Measurements from ENCODE around the gene PXDN. TPM values are rescaled to one million over a fixed set of nuclear protein-coding genes. Genes with fewer than 3 reads are reported as not detected.

Gene PXDN
- total and polyA plus RNA-seq, 10 of the 15 experiments (the other 5 are each of a cell fraction or from before 2014, with no cell fraction given) = 0.12 to 0.69 (median 0.23) TPM; not detected in 5

DNA sequence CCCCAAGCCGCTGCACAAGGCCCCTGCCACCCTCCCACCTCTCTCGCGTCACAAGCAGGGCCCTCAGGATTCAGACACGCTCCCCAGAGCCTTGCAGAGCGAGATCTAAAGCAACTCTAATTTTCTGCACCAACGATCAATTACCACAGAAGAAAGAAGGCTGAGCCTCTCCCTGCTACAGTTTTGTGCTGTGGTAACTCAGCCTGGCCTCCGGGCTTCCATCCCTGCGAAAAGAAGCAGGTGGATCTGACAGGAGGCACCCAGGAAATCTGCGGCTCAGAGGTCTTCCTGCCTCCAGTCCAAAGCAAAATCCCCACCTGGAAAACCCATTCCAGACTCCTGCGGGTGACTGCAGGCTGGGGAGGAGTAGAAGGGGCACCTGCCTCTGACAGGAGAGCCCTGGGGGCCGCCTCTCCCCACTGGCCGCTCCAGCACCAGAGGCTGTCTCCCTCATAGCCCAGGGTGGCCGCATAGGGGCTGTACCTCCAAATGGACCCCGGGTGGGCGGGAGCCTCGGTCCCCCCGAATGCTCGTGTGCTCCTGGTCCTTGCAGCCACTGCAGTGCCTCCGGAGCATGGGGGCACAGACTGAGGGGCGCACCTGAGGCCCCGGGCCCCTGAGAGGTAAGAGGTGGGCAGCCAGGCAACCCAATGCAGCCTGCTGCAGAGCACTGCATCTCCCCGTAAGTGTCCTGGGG, 31.0 kb downstream of the PXDN start:
- ChIA-PET SMC1A (ENCODE audit: uncharacterized antibody, unreplicated experiment) (no interaction called here), CTCF (no interaction called here), RAD21 (ENCODE audit: unreplicated experiment) (no interaction called here), POLR2A (no interaction called here)
- H3K27ac ChIP-seq (ENCODE audit: control insufficient read depth, insufficient read depth) = no peak overlapping the region
- BruUV-seq (replicated peaks) = no TSS peak
- ATAC-seq = no peak
- H2AFZ ChIP-seq (ENCODE audit: control insufficient read depth, low read depth, low read length) = no peak overlapping the region
- DNase-seq (ENCODE audit: low read depth, low spot score) = no peak
- no peaks in the 10 kb centered on the region for H3K79me2 ChIP-seq (ENCODE audit: control insufficient read depth, insufficient read depth, low read length)
- 12% methylated on average over 22 of the region's 22 CpGs for WGBS (ENCODE audit: insufficient coverage, insufficient replicate concordance, low lambda C conversion rate, missing lambda C conversion rate)
- no peak overlapping the region for H3K4me3 ChIP-seq
- H3K9ac ChIP-seq (ENCODE audit: control insufficient read depth, insufficient read depth, low read length) = no peak overlapping the region
- H3K9me3 ChIP-seq (replicated peaks; ENCODE audit: control insufficient read depth, insufficient read depth, low read length) = no peaks in the 10 kb centered on the region
- H4K20me1 ChIP-seq (ENCODE audit: control insufficient read depth, insufficient read depth) = no peaks in the 10 kb centered on the region
- no peak for FAIRE-seq
- in situ Hi-C loops (cut with MboI) (no loop called here), intact Hi-C loops (cut with micrococcal nuclease; ENCODE audit: unreplicated experiment) (no loop called here)
- no peak overlapping the region for H3K4me2 ChIP-seq (ENCODE audit: control insufficient read depth, insufficient read depth)
- no peaks in the 10 kb centered on the region for H3K4me1 ChIP-seq (ENCODE audit: control insufficient read depth, insufficient read depth, low read length)
- no peaks in the 10 kb centered on the region for H3K36me3 ChIP-seq (ENCODE audit: control insufficient read depth in 2 of 2, insufficient read depth in 2 of 2, low read length in 1 of 2)
- H3K27me3 ChIP-seq (replicated peaks in 1 of 2; ENCODE audit: control insufficient read depth in 2 of 2, insufficient read depth in 2 of 2, low read length in 1 of 2) = no peaks in the 10 kb centered on the region
- TF ChIP-seq, protein P1, sequence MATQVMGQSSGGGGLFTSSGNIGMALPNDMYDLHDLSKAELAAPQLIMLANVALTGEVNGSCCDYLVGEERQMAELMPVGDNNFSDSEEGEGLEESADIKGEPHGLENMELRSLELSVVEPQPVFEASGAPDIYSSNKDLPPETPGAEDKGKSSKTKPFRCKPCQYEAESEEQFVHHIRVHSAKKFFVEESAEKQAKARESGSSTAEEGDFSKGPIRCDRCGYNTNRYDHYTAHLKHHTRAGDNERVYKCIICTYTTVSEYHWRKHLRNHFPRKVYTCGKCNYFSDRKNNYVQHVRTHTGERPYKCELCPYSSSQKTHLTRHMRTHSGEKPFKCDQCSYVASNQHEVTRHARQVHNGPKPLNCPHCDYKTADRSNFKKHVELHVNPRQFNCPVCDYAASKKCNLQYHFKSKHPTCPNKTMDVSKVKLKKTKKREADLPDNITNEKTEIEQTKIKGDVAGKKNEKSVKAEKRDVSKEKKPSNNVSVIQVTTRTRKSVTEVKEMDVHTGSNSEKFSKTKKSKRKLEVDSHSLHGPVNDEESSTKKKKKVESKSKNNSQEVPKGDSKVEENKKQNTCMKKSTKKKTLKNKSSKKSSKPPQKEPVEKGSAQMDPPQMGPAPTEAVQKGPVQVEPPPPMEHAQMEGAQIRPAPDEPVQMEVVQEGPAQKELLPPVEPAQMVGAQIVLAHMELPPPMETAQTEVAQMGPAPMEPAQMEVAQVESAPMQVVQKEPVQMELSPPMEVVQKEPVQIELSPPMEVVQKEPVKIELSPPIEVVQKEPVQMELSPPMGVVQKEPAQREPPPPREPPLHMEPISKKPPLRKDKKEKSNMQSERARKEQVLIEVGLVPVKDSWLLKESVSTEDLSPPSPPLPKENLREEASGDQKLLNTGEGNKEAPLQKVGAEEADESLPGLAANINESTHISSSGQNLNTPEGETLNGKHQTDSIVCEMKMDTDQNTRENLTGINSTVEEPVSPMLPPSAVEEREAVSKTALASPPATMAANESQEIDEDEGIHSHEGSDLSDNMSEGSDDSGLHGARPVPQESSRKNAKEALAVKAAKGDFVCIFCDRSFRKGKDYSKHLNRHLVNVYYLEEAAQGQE (IDR thresholded peaks at IDR 0.05; ENCODE audit: low read depth, low read length) = no peak
- TF ChIP-seq EED (IDR thresholded peaks at IDR 0.05; ENCODE audit: low read depth) (no peak), RAD21 (IDR thresholded peaks at IDR 0.05; ENCODE audit: insufficient read depth, low read depth, low read length) (no peak), CBX5 (IDR thresholded peaks at IDR 0.05; ENCODE audit: low read depth) (no peak)
- TF ChIP-seq, protein P2, sequence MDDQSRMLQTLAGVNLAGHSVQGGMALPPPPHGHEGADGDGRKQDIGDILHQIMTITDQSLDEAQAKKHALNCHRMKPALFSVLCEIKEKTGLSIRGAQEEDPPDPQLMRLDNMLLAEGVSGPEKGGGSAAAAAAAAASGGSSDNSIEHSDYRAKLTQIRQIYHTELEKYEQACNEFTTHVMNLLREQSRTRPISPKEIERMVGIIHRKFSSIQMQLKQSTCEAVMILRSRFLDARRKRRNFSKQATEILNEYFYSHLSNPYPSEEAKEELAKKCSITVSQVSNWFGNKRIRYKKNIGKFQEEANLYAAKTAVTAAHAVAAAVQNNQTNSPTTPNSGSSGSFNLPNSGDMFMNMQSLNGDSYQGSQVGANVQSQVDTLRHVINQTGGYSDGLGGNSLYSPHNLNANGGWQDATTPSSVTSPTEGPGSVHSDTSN (IDR thresholded peaks at IDR 0.05; ENCODE audit: insufficient replicate concordance, low read depth, low read length) = no peak
- TF ChIP-seq, protein P3, sequence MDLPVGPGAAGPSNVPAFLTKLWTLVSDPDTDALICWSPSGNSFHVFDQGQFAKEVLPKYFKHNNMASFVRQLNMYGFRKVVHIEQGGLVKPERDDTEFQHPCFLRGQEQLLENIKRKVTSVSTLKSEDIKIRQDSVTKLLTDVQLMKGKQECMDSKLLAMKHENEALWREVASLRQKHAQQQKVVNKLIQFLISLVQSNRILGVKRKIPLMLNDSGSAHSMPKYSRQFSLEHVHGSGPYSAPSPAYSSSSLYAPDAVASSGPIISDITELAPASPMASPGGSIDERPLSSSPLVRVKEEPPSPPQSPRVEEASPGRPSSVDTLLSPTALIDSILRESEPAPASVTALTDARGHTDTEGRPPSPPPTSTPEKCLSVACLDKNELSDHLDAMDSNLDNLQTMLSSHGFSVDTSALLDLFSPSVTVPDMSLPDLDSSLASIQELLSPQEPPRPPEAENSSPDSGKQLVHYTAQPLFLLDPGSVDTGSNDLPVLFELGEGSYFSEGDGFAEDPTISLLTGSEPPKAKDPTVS (IDR thresholded peaks at IDR 0.05; ENCODE audit: low read depth, low read length) = no peak
- TF ChIP-seq, protein P4, sequence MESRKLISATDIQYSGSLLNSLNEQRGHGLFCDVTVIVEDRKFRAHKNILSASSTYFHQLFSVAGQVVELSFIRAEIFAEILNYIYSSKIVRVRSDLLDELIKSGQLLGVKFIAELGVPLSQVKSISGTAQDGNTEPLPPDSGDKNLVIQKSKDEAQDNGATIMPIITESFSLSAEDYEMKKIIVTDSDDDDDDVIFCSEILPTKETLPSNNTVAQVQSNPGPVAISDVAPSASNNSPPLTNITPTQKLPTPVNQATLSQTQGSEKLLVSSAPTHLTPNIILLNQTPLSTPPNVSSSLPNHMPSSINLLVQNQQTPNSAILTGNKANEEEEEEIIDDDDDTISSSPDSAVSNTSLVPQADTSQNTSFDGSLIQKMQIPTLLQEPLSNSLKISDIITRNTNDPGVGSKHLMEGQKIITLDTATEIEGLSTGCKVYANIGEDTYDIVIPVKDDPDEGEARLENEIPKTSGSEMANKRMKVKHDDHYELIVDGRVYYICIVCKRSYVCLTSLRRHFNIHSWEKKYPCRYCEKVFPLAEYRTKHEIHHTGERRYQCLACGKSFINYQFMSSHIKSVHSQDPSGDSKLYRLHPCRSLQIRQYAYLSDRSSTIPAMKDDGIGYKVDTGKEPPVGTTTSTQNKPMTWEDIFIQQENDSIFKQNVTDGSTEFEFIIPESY (IDR thresholded peaks at IDR 0.05) = no peak
- TF ChIP-seq, protein P5, sequence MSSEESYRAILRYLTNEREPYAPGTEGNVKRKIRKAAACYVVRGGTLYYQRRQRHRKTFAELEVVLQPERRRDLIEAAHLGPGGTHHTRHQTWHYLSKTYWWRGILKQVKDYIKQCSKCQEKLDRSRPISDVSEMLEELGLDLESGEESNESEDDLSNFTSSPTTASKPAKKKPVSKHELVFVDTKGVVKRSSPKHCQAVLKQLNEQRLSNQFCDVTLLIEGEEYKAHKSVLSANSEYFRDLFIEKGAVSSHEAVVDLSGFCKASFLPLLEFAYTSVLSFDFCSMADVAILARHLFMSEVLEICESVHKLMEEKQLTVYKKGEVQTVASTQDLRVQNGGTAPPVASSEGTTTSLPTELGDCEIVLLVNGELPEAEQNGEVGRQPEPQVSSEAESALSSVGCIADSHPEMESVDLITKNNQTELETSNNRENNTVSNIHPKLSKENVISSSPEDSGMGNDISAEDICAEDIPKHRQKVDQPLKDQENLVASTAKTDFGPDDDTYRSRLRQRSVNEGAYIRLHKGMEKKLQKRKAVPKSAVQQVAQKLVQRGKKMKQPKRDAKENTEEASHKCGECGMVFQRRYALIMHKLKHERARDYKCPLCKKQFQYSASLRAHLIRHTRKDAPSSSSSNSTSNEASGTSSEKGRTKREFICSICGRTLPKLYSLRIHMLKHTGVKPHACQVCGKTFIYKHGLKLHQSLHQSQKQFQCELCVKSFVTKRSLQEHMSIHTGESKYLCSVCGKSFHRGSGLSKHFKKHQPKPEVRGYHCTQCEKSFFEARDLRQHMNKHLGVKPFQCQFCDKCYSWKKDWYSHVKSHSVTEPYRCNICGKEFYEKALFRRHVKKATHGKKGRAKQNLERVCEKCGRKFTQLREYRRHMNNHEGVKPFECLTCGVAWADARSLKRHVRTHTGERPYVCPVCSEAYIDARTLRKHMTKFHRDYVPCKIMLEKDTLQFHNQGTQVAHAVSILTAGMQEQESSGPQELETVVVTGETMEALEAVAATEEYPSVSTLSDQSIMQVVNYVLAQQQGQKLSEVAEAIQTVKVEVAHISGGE (CRISPR knock-in tag; IDR thresholded peaks at IDR 0.05) = no peak

All from GM12878 (cell line).